Fibroblast of lung (primary cell): ENCODE measurements around the gene TNFRSF14. TPM values are rescaled to one million over a fixed set of nuclear protein-coding genes. Genes with fewer than 3 reads are reported as not detected.
A peak's percentile ranks its signal among the peaks of the same experiment; 100 is the strongest.

Experiments
- DNase-seq, 2 donors: peaks; one replicate each; pipeline versions ENCODE4 v3.0.0 to v3.0.0-alpha.2; 2010; ENCODE audit warnings: low read depth in 2 of 2
- H2AFZ ChIP-seq: 2 replicates; pipeline ENCODE4 v1.5.1; 2012; ENCODE audit warnings: low read length, control low read depth, inconsistent platforms
- H3K27ac ChIP-seq: 2 replicates; pipeline ENCODE4 v1.5.1; 2011; ENCODE audit warnings: low read length, control low read depth; ENCODE audit not compliant: insufficient read depth
- H3K27me3 ChIP-seq: 2 replicates; pipeline ENCODE4 v1.5.1; 2011; ENCODE audit warnings: mild to moderate bottlenecking, low read length; ENCODE audit not compliant: control insufficient read depth, insufficient read depth
- H3K36me3 ChIP-seq: 2 replicates; pipeline ENCODE4 v1.5.1; 2011; ENCODE audit warnings: low read length; ENCODE audit not compliant: control insufficient read depth, insufficient read depth
- H3K4me1 ChIP-seq: 2 replicates; pipeline ENCODE4 v1.5.1; 2011; ENCODE audit warnings: low read length; ENCODE audit not compliant: control insufficient read depth, insufficient read depth; ENCODE audit errors: extremely low read depth
- H3K4me2 ChIP-seq: 2 replicates; pipeline ENCODE4 v1.5.1; 2011; ENCODE audit warnings: low read length, control low read depth; ENCODE audit not compliant: insufficient read depth; ENCODE audit errors: extremely low read depth
- H3K4me3 ChIP-seq, 4 experiments: fragments of 200-600 bp in 1 of 4; sonication (generic) in 1 of 4; replicated peaks in 1 of 4; 2 replicates each; pipeline ENCODE4 v1.5.1; 2011 to 2016; ENCODE audit warnings: low read length in 4 of 4, low read depth in 3 of 4, mild to moderate bottlenecking in 3 of 4, control low read depth in 2 of 4, inconsistent platforms in 1 of 4, mixed read lengths in 1 of 4; ENCODE audit not compliant: insufficient read depth in 1 of 4; ENCODE audit errors: control extremely low read depth in 1 of 4
- H3K79me2 ChIP-seq: 2 replicates; pipeline ENCODE4 v1.5.1; 2012; ENCODE audit warnings: mild to moderate bottlenecking, low read length, inconsistent platforms; ENCODE audit not compliant: control insufficient read depth, insufficient read depth
- H3K9ac ChIP-seq: 2 replicates; pipeline ENCODE4 v1.5.1; 2011; ENCODE audit warnings: mild to moderate bottlenecking, low read length, control low read depth; ENCODE audit not compliant: insufficient read depth
- H3K9me3 ChIP-seq: 2 replicates; pipeline ENCODE4 v1.5.1; 2012; ENCODE audit warnings: low read depth, low read length; ENCODE audit not compliant: control insufficient read depth, insufficient read depth
- H4K20me1 ChIP-seq: 2 replicates; pipeline ENCODE4 v1.5.1; 2011; ENCODE audit warnings: low read length; ENCODE audit not compliant: control insufficient read depth, insufficient read depth; ENCODE audit errors: extremely low read depth
- EZH2 ChIP-seq: IDR thresholded peaks from 2 replicates; pipeline ENCODE4 v1.5.1; 2012; ENCODE audit warnings: low read length, control low read depth, mild to moderate bottlenecking; ENCODE audit errors: missing control alignments
- polyA plus RNA-seq, 2 donors: library from polyadenylated mRNA; depleted of rRNA in 1 of 2; stranded (reverse) in 1 of 2; unstranded in 1 of 2; fragments of >200 nt; gene quantifications; 2 replicates each; pipeline ENCODE4 v1.2.1, GENCODE V29; 2011 to 2012; ENCODE audit warnings: missing spikeins in 1 of 2
- total RNA-seq: library from RNA; depleted of rRNA; stranded (reverse); fragments of >200 nt; gene quantifications from 2 replicates; pipeline ENCODE4 v1.2.1, GENCODE V29; 2014
- TF ChIP-seq, protein P1 (sequence below), 2 donors: IDR thresholded peaks in 1 of 2; conservative IDR thresholded peaks in 1 of 2; 1 replicate in 1 of 2; 2 replicates in 1 of 2; pipeline ENCODE4 v1.5.1; 2011 to 2012; ENCODE audit warnings: low read length in 2 of 2, control low read depth in 1 of 2, inconsistent platforms in 1 of 2, low read depth in 1 of 2, mild to moderate bottlenecking in 1 of 2

The TNFRSF14 gene
- total and polyA plus RNA-seq, 2 donors (not counting 1 experiment from before 2014, with no cell fraction given): 15.2 to 85.0 TPM

DNA sequence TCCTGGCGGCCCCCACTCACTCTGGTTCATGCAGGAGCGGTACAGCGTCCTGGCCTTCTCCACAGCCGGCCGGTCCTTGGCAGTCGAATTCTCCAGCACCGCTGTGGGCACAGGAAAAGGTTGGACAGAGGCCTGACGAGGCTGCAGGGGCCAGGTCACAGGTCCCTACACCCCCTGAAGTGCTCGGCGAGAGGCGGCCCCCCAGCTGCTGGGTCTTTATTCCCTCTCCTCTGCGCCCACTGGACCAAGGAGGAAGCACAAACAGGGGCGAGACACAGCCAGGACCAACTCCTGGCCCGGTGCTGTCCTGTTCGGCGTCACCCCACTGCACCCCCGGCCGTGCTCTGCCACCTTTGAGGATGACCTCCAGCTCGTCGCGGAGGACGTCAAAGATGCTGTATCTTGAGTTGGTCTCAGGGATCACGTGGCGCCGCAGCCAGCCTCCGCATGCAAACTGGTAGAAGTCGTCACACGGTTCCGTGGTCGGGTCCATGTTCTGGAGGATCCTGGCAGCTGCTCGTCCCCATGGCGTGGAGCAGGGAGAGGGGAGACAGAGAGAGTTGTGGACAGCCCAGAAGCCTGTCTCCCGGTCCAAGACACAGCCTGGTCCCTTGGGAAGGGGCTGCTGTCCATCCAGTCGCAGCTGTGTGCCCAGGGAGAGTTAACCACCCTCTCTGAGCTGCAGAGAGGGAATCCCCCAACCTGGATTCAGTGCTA lies 53.3 kb downstream of the TNFRSF14 start:
- H3K9me3 ChIP-seq: no peaks in the 10 kb centered on the region
- H3K4me3 ChIP-seq: no peak overlapping the region
- no peak overlapping the region for H3K27ac ChIP-seq
- no peak overlapping the region for H3K9ac ChIP-seq
- H3K27me3 ChIP-seq: no peaks in the 10 kb centered on the region
- TF ChIP-seq EZH2: no peak
- TF ChIP-seq, protein P1, sequence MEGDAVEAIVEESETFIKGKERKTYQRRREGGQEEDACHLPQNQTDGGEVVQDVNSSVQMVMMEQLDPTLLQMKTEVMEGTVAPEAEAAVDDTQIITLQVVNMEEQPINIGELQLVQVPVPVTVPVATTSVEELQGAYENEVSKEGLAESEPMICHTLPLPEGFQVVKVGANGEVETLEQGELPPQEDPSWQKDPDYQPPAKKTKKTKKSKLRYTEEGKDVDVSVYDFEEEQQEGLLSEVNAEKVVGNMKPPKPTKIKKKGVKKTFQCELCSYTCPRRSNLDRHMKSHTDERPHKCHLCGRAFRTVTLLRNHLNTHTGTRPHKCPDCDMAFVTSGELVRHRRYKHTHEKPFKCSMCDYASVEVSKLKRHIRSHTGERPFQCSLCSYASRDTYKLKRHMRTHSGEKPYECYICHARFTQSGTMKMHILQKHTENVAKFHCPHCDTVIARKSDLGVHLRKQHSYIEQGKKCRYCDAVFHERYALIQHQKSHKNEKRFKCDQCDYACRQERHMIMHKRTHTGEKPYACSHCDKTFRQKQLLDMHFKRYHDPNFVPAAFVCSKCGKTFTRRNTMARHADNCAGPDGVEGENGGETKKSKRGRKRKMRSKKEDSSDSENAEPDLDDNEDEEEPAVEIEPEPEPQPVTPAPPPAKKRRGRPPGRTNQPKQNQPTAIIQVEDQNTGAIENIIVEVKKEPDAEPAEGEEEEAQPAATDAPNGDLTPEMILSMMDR (conservative IDR thresholded peaks at IDR 0.05 in 1 of 2, IDR thresholded peaks at IDR 0.05 in 1 of 2; ENCODE audit: low read depth in 1 of 2, low read length in 2 of 2): no peak
- H3K79me2 ChIP-seq: no peaks in the 10 kb centered on the region
- no peaks in the 10 kb centered on the region for H3K4me1 ChIP-seq
- no peak for DNase-seq
- H3K36me3 ChIP-seq: no peaks in the 10 kb centered on the region
- no peak overlapping the region for H2AFZ ChIP-seq
- H4K20me1 ChIP-seq: no peaks in the 10 kb centered on the region
- no peak overlapping the region for H3K4me2 ChIP-seq

DNA sequence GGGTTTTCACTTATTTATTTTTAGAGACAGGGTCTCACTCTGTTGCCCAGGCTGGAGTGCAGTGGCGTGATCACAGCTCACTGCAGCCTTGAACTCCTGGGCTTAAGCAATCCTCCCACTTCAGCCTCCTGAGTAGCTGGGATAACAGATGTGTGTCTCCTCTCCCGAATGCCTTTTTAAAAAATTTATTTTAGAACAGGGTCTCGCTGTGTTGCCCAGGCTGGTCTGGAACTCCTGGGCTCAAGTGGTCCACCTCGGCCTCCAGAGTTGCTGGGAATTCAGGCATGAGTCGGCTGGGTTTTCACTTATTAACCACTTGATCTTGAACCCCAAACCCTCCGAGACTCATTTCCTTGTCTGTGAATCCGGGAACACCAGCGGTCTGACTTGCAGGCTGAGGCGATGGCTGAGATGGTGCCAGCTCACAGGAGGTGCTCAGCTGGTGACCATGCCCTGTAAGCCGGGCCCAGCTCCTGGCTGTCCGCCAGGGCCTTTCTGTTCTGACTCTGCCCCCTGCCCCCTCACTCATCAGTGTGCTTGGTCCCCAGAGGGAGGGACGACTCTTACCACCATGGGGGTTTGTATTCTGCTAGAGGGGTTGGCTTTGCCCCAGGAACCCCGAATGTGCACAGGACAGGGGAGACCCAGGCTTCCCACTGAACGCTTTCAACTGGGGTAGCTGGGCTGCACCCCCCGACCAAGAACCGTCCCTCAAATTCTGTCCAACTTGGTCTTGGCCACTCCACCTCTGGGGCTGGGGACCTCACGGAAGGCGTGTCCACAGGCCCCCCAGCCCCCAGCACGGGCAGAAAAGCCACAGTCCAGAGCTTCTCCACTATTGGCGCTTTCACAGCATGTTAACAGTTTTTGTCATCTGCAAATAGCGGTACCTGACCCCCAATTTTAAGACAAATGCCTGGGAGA lies 54.1 kb downstream of the TNFRSF14 start:
- DNase-seq: no peak
- Histone ChIP-seq H3K4me3 (no peak overlapping the region), H3K27me3 (no peaks in the 10 kb centered on the region), H3K27ac (no peak overlapping the region), H2AFZ (no peak overlapping the region), H4K20me1 (no peaks in the 10 kb centered on the region), H3K9ac (no peak overlapping the region), H3K36me3 (no peaks in the 10 kb centered on the region), H3K9me3 (no peaks in the 10 kb centered on the region), H3K4me1 (no peaks in the 10 kb centered on the region), H3K79me2 (no peaks in the 10 kb centered on the region), H3K4me2 (no peak overlapping the region)
- TF ChIP-seq, protein P1 (conservative IDR thresholded peaks at IDR 0.05 in 1 of 2, IDR thresholded peaks at IDR 0.05 in 1 of 2; ENCODE audit: low read depth in 1 of 2, low read length in 2 of 2): no peak
- TF ChIP-seq EZH2: no peak

DNA sequence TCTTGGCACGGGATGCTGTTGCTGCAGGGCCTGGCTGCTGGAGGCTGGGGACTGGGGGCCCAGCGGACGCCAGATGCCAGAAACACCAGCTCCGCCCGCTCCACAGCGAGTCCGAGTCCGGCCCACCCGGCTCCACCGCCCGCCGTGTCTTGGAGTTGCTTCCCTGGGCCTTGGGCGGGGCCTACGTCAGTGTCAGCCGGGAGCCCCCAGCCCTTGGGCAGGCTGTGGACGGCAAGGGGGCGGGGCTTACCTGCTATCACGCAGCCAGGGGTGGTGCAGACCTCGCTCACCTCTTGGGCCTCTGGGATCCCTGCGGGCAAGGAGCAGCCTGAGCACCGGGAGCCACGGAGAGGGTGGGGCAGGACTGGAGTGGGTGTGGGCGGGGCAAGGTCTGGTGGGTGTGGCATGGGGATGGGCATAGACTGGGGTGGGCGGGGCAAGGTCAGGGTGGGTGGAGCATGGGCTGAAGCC lies 54.9 kb downstream of the TNFRSF14 start:
- Histone ChIP-seq H3K27me3 (no peaks in the 10 kb centered on the region), H2AFZ (no peak overlapping the region), H3K36me3 (no peaks in the 10 kb centered on the region), H4K20me1 (no peaks in the 10 kb centered on the region), H3K4me3 (no peak overlapping the region), H3K4me1 (no peaks in the 10 kb centered on the region), H3K27ac (no peak overlapping the region), H3K4me2 (no peak overlapping the region), H3K9me3 (no peaks in the 10 kb centered on the region), H3K79me2 (no peaks in the 10 kb centered on the region), H3K9ac (no peak overlapping the region)
- peak; percentile 7 to 9 for DNase-seq
- TF ChIP-seq, protein P1 (conservative IDR thresholded peaks at IDR 0.05 in 1 of 2, IDR thresholded peaks at IDR 0.05 in 1 of 2; ENCODE audit: low read depth in 1 of 2, low read length in 2 of 2): no peak
- TF ChIP-seq EZH2: no peak
